ENCODE results near the gene PADI6. TPM values are rescaled to one million over a fixed set of nuclear protein-coding genes. Genes with fewer than 3 reads are reported as not detected.

PADI6 gene
- total RNA-seq: not detected
- long read RNA-seq, donor 1: 0 reads
- long read RNA-seq, donor 2: 0 reads

DNA sequence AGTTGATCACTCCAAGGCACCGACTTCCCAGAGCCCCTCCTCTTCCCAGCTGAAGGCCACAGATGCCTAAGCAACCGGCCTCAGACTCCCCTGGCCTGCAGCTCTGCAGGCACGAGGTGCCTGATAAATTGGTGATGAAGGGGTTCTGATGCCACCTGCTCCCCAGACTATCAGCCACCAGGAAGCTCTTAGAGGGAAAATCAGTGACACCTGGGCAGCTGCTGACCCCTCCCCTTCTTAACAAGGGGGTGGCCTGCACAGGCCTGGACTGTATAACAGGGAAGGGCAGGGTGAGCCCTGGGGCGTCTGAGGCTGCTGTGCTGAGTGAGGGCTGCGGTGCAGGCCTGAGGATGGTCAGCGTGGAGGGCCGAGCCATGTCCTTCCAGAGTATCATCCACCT, at the start of gene PADI6:
TSS of gene PADI6 (plus strand) at position 301 of the 400 bp plus-strand sequence. CDS start at position 351, 50 bp downstream.
- DNase-seq (no peak), ATAC-seq (no peak)
- no peaks in the 10 kb centered on the region for H3K9me3 ChIP-seq
- H3K4me1 ChIP-seq (ENCODE audit: low read depth): no peaks in the 10 kb centered on the region
- TF ChIP-seq, protein P1, sequence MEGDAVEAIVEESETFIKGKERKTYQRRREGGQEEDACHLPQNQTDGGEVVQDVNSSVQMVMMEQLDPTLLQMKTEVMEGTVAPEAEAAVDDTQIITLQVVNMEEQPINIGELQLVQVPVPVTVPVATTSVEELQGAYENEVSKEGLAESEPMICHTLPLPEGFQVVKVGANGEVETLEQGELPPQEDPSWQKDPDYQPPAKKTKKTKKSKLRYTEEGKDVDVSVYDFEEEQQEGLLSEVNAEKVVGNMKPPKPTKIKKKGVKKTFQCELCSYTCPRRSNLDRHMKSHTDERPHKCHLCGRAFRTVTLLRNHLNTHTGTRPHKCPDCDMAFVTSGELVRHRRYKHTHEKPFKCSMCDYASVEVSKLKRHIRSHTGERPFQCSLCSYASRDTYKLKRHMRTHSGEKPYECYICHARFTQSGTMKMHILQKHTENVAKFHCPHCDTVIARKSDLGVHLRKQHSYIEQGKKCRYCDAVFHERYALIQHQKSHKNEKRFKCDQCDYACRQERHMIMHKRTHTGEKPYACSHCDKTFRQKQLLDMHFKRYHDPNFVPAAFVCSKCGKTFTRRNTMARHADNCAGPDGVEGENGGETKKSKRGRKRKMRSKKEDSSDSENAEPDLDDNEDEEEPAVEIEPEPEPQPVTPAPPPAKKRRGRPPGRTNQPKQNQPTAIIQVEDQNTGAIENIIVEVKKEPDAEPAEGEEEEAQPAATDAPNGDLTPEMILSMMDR (IDR thresholded peaks at IDR 0.05): no peak
- H3K36me3 ChIP-seq (ENCODE audit: low read depth): no peaks in the 10 kb centered on the region
- no peak within 1 kb of the TSS for H3K4me3 ChIP-seq
- intact Hi-C loops (cut with DNase I, micrococcal nuclease): no loop called here

DNA sequence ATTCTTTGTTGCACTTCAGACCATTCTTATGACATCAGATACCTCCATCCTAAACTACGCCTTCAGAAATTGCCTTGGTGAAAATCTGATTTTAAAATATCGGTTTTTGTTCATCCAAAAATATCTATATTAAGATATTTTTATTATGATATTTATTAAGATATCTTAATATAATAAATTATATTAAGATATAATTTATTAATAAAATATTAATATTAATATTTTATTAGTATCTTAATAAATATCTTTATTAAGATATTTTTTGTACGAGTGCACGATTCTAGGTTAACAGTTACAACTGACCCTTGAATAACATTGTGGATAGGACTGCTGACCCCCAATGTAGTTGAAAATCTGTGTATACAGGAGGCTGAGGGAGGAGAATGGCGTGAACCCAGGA, 43.1 kb upstream of the PADI6 start:
- ATAC-seq (no peak), DNase-seq (no peak)
- intact Hi-C loops (cut with DNase I, micrococcal nuclease): no loop called here

DNA sequence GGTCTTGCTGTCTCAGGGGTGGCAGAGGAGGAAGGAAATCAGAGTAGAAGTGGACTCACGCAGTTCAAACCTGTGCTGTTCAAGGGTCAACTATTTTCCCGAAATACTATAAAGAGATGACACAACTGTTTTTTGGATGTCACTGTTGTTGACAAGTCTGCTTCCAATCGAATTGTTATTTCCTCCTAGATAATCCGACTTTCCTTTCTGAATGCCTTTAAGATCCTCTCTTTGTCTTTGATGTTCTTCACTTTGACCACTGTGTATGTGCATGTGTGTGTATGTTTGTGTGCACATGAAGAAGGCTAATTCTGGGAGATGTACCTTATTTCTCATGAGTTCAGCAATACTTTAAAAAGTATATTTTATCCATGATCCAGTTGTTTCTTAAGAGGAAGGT, 42.4 kb upstream of the PADI6 start:
- Histone ChIP-seq H3K36me3 (ENCODE audit: low read depth) (no peaks in the 10 kb centered on the region), H3K4me3 (no peak overlapping the region), H3K4me1 (ENCODE audit: low read depth) (no peaks in the 10 kb centered on the region), H3K9me3 (no peaks in the 10 kb centered on the region)
- DNase-seq (no peak), ATAC-seq (no peak)
- intact Hi-C loops (cut with DNase I, micrococcal nuclease): no loop called here
- TF ChIP-seq, protein P1 (IDR thresholded peaks at IDR 0.05): no peak

More for the DNA sequence above, 43.1 kb upstream of the PADI6 start:
- no peak overlapping the region for H3K4me3 ChIP-seq
- no peaks in the 10 kb centered on the region for H3K4me1 ChIP-seq (ENCODE audit: low read depth)
- no peaks in the 10 kb centered on the region for H3K9me3 ChIP-seq
- H3K36me3 ChIP-seq (ENCODE audit: low read depth): no peaks in the 10 kb centered on the region
- TF ChIP-seq, protein P1 (IDR thresholded peaks at IDR 0.05): no peak

DNA sequence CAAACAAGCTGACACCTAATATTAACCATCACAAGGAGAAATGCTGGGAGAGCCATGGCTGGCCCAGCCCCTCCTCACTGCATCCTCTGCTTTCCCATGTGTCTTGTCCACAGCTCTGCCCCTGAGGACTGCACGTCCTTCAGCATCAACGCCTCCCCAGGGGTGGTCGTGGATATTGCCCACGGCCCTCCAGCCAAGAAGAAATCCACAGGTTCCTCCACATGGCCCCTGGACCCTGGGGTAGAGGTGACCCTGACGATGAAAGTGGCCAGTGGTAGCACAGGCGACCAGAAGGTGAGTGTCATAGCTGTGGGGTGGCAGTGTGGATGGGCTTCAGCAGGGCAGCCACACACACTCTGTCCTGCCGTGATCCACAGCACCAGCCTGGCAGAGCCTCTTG, 41.1 kb upstream of the PADI6 start:
- intact Hi-C loops (cut with DNase I, micrococcal nuclease): no loop called here
- DNase-seq (no peak), ATAC-seq (no peak)
- H3K4me1 ChIP-seq (ENCODE audit: low read depth): no peaks in the 10 kb centered on the region
- no peak overlapping the region for H3K4me3 ChIP-seq
- H3K9me3 ChIP-seq: no peaks in the 10 kb centered on the region
- TF ChIP-seq, protein P1 (IDR thresholded peaks at IDR 0.05): no peak
- no peaks in the 10 kb centered on the region for H3K36me3 ChIP-seq (ENCODE audit: low read depth)

DNA sequence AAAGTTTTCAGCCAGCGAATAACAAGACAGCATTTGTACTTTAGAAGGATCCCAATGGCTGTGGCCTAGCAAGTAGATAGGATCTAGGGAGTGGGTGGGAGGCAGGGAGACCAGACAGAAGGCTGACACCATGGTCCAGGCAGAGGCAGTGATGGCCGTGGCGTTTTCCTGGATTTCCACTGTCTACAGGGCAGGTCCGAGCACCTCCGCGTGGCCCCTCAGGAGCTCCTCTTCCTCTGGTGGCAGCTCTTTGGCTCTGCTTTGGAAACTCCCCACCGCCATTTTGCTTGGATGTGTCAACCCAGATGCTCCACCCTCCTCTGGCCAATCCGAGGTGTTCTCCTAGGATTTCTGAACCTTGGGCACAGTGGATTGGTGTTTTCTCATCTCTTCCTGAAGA, 38.9 kb upstream of the PADI6 start:
- no peaks in the 10 kb centered on the region for H3K36me3 ChIP-seq (ENCODE audit: low read depth)
- TF ChIP-seq, protein P1 (IDR thresholded peaks at IDR 0.05): no peak
- ATAC-seq (no peak), DNase-seq (no peak)
- no peaks in the 10 kb centered on the region for H3K4me1 ChIP-seq (ENCODE audit: low read depth)
- no peak overlapping the region for H3K4me3 ChIP-seq
- H3K9me3 ChIP-seq: no peaks in the 10 kb centered on the region
- intact Hi-C loops (cut with DNase I, micrococcal nuclease): no loop called here

Measured in mucosa of descending colon (tissue), 3 donors.